ENCODE data around the gene TNFRSF4. TPM values are rescaled to one million over a fixed set of nuclear protein-coding genes. Genes with fewer than 3 reads are reported as not detected.
"Not testable (repeated sequence)": the region's sequence is repeated elsewhere in the genome, so short reads cannot be mapped to it uniquely, and the experiment has no call there.

TNFRSF4 gene
- polyA plus RNA-seq, 3 donors: 1.4 to 13.9 (median 11.4) TPM

- H3K27ac ChIP-seq (ENCODE audit: low read depth, low read length): no peak overlapping the region
- WGBS, 3 donors: 72 to 77% (median 77%) methylated on average over 13 to 23 of the region's 23 CpGs
These were observed 15.4 kb downstream of the TNFRSF4 start for GRCh38 chr1:1198423-1199140.

GRCh38 chr1:1197551-1198422 lies 16.2 kb downstream of the TNFRSF4 start:
- 90 to 94% (median 93%) methylated on average over 36 to 48 of the region's 48 CpGs for WGBS, 3 donors
- H3K27ac ChIP-seq (ENCODE audit: low read depth, low read length): no peak overlapping the region

- WGBS, 3 donors: 86 to 95% (median 90%) methylated on average over 4 to 8 of the region's 8 CpGs
- no peak overlapping the region for H3K27ac ChIP-seq (ENCODE audit: low read depth, low read length)
These were observed 16.8 kb downstream of the TNFRSF4 start for GRCh38 chr1:1197188-1197500.

- WGBS, 3 donors: 83 to 88% (median 87%) methylated on average over 13 of the region's 13 CpGs
- no peak overlapping the region for H3K27ac ChIP-seq (ENCODE audit: low read depth, low read length)
These were observed 17.3 kb downstream of the TNFRSF4 start for GRCh38 chr1:1196431-1197187.

GRCh38 chr1:1195726-1196125 lies 18.2 kb downstream of the TNFRSF4 start:
- not testable (repeated sequence) for H3K27ac ChIP-seq (ENCODE audit: low read depth, low read length)
- 84 to 99% (median 96%) methylated on average over 6 of the region's 6 CpGs for WGBS, 3 donors

- H3K27ac ChIP-seq (ENCODE audit: low read depth, low read length): no peak overlapping the region
- 68 to 97% (median 95%) methylated on average over 3 of the region's 3 CpGs for WGBS, 3 donors
These were observed 19.2 kb downstream of the TNFRSF4 start for GRCh38 chr1:1194723-1195122.

GRCh38 chr1:1191734-1192133 lies 22.2 kb downstream of the TNFRSF4 start:
- H3K27ac ChIP-seq (ENCODE audit: low read depth, low read length): no peak overlapping the region
- WGBS, 3 donors: 82 to 94% (median 91%) methylated on average over 11 of the region's 11 CpGs

GRCh38 chr1:1189111-1189510 lies 24.8 kb downstream of the TNFRSF4 start:
- no peak overlapping the region for H3K27ac ChIP-seq (ENCODE audit: low read depth, low read length)
- WGBS, 3 donors: 43 to 89% (median 51%) methylated on average over 5 of the region's 5 CpGs

- H3K27ac ChIP-seq (ENCODE audit: low read depth, low read length): no peak overlapping the region
These were observed 26.0 kb downstream of the TNFRSF4 start for GRCh38 chr1:1187938-1188337.

- WGBS, 3 donors: 87 to 91% (median 90%) methylated on average over 31 of the region's 31 CpGs
- no peak overlapping the region for H3K27ac ChIP-seq (ENCODE audit: low read depth, low read length)
These were observed 28.7 kb downstream of the TNFRSF4 start for GRCh38 chr1:1185101-1185765.

GRCh38 chr1:1183833-1184775 lies 29.8 kb downstream of the TNFRSF4 start:
- no peak overlapping the region for H3K27ac ChIP-seq (ENCODE audit: low read depth, low read length)
- 83 to 88% (median 87%) methylated on average over 30 to 32 of the region's 33 CpGs for WGBS, 3 donors

- no peak overlapping the region for H3K27ac ChIP-seq (ENCODE audit: low read depth, low read length)
- 58 to 73% (median 59%) methylated on average over 14 to 21 of the region's 21 CpGs for WGBS, 3 donors
These were observed 30.7 kb downstream of the TNFRSF4 start for GRCh38 chr1:1183221-1183747.

- WGBS, 3 donors: 38 to 78% (median 40%) methylated on average over 38 to 39 of the region's 39 CpGs
- H3K27ac ChIP-seq (ENCODE audit: low read depth, low read length): no peak overlapping the region
These were observed 31.3 kb downstream of the TNFRSF4 start for GRCh38 chr1:1182491-1183220.

GRCh38 chr1:1181938-1182410 lies 32.0 kb downstream of the TNFRSF4 start:
- 58 to 82% (median 67%) methylated on average over 20 to 21 of the region's 21 CpGs for WGBS, 3 donors
- H3K27ac ChIP-seq (ENCODE audit: low read depth, low read length): no peak overlapping the region

- WGBS, 3 donors: 82 to 93% (median 85%) methylated on average over 26 of the region's 26 CpGs
- H3K27ac ChIP-seq (ENCODE audit: low read depth, low read length): no peak overlapping the region
These were observed 32.6 kb downstream of the TNFRSF4 start for GRCh38 chr1:1181129-1181937.
